ENCODE results near the gene COL4A2. TPM values are rescaled to one million over a fixed set of nuclear protein-coding genes. Genes with fewer than 3 reads are reported as not detected.
A peak's percentile ranks its signal among the peaks of the same experiment; 100 is the strongest.
"Not testable (repeated sequence)": the region's sequence is repeated elsewhere in the genome, so short reads cannot be mapped to it uniquely, and the experiment has no call there.

The COL4A2 gene
- total and polyA plus RNA-seq, 5 experiments from 2014 or later = not detected

- POLR2A ChIA-PET, H3K27ac Mint-ChIP-seq, H3K4me1 Mint-ChIP-seq, H3K4me3 Mint-ChIP-seq, H3K36me3 Mint-ChIP-seq, H3K9me3 Mint-ChIP-seq, ATAC-seq: not testable (repeated sequence)
- DNase-seq = peak in 1 of 10 donors; percentile 10
- peaks cover 0 to 23% (median 4%) of the 10 kb centered on the region in 5 donors for H3K27me3 Mint-ChIP-seq
Measured at GRCh38 chr13:110486880-110487279, 179.8 kb downstream of the COL4A2 start.

- POLR2A ChIA-PET = no interaction called here
- Mint-ChIP-seq H3K27me3 (peaks cover 0 to 1% (median 0%) of the 10 kb centered on the region in 5 donors), H3K27ac (peak overlapping the region in 1 of 10 donors; percentile 34), H3K4me3 (no peak overlapping the region), H3K36me3 (no peaks in the 10 kb centered on the region), H3K9me3 (no peaks in the 10 kb centered on the region), H3K4me1 (no peaks in the 10 kb centered on the region)
- DNase-seq (no peak), ATAC-seq (no peak)
Measured at GRCh38 chr13:110490009-110490770, 183.1 kb downstream of the COL4A2 start.

GRCh38 chr13:110491869-110492678 lies 185.0 kb downstream of the COL4A2 start:
- Mint-ChIP-seq H3K27ac (no peak overlapping the region), H3K27me3 (peaks cover 0 to 5% (median 0%) of the 10 kb centered on the region in 5 donors), H3K9me3 (no peaks in the 10 kb centered on the region), H3K4me1 (no peaks in the 10 kb centered on the region), H3K4me3 (no peak overlapping the region), H3K36me3 (no peaks in the 10 kb centered on the region)
- no peak for ATAC-seq
- no peak for DNase-seq
- POLR2A ChIA-PET = no interaction called here

DNA sequence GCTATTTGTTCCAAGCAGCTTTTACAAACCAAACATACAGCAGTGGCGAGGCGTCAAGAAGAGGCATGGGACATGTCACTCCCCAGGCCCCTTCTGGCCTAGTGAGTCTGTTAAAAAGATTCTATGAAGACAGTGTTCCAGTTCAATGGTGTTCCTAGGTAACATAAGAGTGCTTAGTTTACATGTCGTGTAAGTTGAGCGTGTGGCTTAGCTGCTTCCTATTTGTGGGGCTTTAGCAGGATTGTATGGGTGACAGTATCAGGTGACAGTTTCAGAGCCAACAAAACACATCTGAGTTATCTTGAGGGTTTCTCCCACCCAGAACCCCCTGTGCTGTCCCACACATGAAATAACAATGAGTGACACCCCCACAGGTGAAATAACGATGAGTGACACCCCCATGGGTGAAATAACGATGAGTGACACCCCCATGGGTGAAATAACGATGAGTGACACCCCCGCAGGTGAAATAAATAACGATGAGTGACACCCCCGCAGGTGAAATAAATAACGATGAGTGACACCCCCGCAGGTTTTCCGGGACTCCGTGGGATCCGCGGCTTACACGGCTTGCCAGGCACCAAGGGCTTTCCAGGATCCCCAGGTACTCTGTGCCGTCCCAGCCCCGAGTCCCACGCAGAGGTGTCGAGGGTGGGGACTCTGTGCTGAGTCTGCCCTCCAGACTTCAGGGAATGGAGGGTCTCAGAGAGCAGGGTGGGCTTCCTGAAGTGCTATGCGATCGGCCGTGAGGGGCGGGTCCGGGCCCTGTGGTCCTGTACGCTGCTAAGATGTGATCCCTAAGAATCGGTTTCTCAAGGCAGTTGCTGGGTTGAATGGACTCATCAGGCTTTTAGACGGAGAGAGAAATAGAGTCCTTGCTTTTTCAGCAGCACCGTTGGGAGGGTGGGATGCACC lies 185.9 kb downstream of the COL4A2 start:
- Mint-ChIP-seq H3K36me3 (no peaks in the 10 kb centered on the region), H3K27me3 (peaks cover 0 to 6% (median 0%) of the 10 kb centered on the region in 5 donors), H3K4me3 (no peak overlapping the region), H3K27ac (no peak overlapping the region), H3K4me1 (no peaks in the 10 kb centered on the region), H3K9me3 (no peaks in the 10 kb centered on the region)
- no peak for ATAC-seq
- DNase-seq = peak in 1 of 10 donors; percentile 6
- POLR2A ChIA-PET = no interaction called here

DNA sequence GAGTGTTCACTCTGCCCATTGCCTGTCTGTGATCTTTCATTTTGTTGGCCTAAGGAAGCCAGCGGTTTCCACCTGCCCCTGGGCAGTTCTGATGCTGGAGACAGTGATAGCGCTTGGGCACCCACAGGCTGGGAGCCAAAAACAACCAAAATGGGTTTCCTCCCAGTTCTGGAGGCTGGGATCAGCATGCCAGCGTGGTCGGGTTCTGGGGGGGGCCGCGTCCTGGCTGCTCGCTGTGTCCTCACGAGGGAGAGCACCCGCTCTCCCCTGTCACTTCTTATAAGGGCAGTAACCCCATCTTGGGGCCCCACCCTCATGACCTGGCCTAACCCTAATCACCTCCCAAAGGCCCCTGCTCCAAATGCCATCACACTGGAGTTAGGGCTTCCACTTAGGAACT lies 186.5 kb downstream of the COL4A2 start:
- peaks cover 0 to 6% (median 0%) of the 10 kb centered on the region in 5 donors for H3K27me3 Mint-ChIP-seq
- H3K4me1 Mint-ChIP-seq = no peaks in the 10 kb centered on the region
- POLR2A ChIA-PET = no interaction called here
- H3K9me3 Mint-ChIP-seq = peaks cover 0 to 4% (median 0%) of the 10 kb centered on the region in 9 donors
- no peak overlapping the region for H3K4me3 Mint-ChIP-seq
- no peak for DNase-seq
- ATAC-seq = no peak
- H3K36me3 Mint-ChIP-seq = no peaks in the 10 kb centered on the region
- no peak overlapping the region for H3K27ac Mint-ChIP-seq

- DNase-seq (peak in 1 of 10 donors; percentile 9), ATAC-seq (no peak)
- H3K36me3 Mint-ChIP-seq = no peaks in the 10 kb centered on the region
- H3K4me1 Mint-ChIP-seq = no peaks in the 10 kb centered on the region
- H3K9me3 Mint-ChIP-seq = peaks cover 0 to 9% (median 3%) of the 10 kb centered on the region in 9 donors
- POLR2A ChIA-PET = no interaction called here
- no peak overlapping the region for H3K4me3 Mint-ChIP-seq
- H3K27ac Mint-ChIP-seq = no peak overlapping the region
- peaks cover 0 to 5% (median 1%) of the 10 kb centered on the region in 5 donors for H3K27me3 Mint-ChIP-seq
Measured at GRCh38 chr13:110495376-110495775, 188.3 kb downstream of the COL4A2 start.

GRCh38 chr13:110495881-110496280 lies 188.8 kb downstream of the COL4A2 start:
- Mint-ChIP-seq H3K9me3 (peaks cover 0 to 11% (median 3%) of the 10 kb centered on the region in 9 donors), H3K36me3 (no peaks in the 10 kb centered on the region), H3K4me3 (no peak overlapping the region), H3K27ac (no peak overlapping the region), H3K4me1 (no peaks in the 10 kb centered on the region), H3K27me3 (peaks cover 0 to 5% (median 4%) of the 10 kb centered on the region in 5 donors)
- POLR2A ChIA-PET = no interaction called here
- DNase-seq (peak in 1 of 10 donors; percentile 59), ATAC-seq (no peak)

GRCh38 chr13:110496281-110496680 lies 189.2 kb downstream of the COL4A2 start:
- Mint-ChIP-seq H3K9me3 (peaks cover 0 to 12% (median 3%) of the 10 kb centered on the region in 9 donors), H3K4me3 (no peak overlapping the region), H3K36me3 (no peaks in the 10 kb centered on the region), H3K27me3 (peaks cover 0 to 5% (median 4%) of the 10 kb centered on the region in 5 donors), H3K27ac (no peak overlapping the region), H3K4me1 (no peaks in the 10 kb centered on the region)
- POLR2A ChIA-PET = no interaction called here
- no peak for ATAC-seq
- peak in 1 of 10 donors; percentile 27 for DNase-seq

- POLR2A ChIA-PET = no interaction called here
- Mint-ChIP-seq H3K36me3 (no peaks in the 10 kb centered on the region), H3K27me3 (peaks cover 0 to 8% (median 6%) of the 10 kb centered on the region in 5 donors), H3K9me3 (peaks cover 0 to 13% (median 4%) of the 10 kb centered on the region in 9 donors), H3K4me3 (no peak overlapping the region), H3K27ac (peak overlapping the region in 1 of 10 donors; percentile 19), H3K4me1 (no peaks in the 10 kb centered on the region)
- DNase-seq (peak in 1 of 10 donors; percentile 16), ATAC-seq (no peak)
Measured at GRCh38 chr13:110497003-110497402, 189.9 kb downstream of the COL4A2 start.

GRCh38 chr13:110497896-110498295 lies 190.8 kb downstream of the COL4A2 start:
- H3K27me3 Mint-ChIP-seq, H3K4me1 Mint-ChIP-seq, H3K27ac Mint-ChIP-seq, DNase-seq, POLR2A ChIA-PET, H3K4me3 Mint-ChIP-seq, ATAC-seq, H3K36me3 Mint-ChIP-seq: not testable (repeated sequence)
- peaks cover 0 to 13% (median 4%) of the 10 kb centered on the region in 9 donors for H3K9me3 Mint-ChIP-seq

DNA sequence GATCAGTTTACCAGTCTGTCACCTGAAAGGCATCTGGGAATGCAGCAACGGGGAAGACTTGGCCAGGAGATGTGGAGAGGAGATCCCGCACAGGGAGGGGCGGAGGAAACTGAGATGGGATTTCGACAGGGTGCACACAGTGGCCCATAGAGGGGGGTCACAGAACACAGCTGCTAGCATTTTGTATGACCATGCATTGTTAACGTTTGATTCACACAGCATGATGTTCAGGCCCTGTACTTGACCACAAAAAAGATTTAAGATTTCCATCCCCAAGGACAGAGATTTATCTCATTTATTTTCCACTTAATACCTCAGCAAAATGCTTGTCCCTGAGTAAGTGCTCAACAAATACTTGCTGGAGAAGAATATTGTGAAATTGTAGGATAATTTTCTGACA lies 191.2 kb downstream of the COL4A2 start:
- Mint-ChIP-seq H3K4me1 (no peaks in the 10 kb centered on the region), H3K36me3 (no peaks in the 10 kb centered on the region), H3K27ac (no peak overlapping the region), H3K9me3 (peaks cover 0 to 13% (median 4%) of the 10 kb centered on the region in 9 donors), H3K27me3 (peaks cover 0 to 9% (median 6%) of the 10 kb centered on the region in 5 donors), H3K4me3 (no peak overlapping the region)
- ATAC-seq (no peak), DNase-seq (no peak)
- POLR2A ChIA-PET = no interaction called here

DNA sequence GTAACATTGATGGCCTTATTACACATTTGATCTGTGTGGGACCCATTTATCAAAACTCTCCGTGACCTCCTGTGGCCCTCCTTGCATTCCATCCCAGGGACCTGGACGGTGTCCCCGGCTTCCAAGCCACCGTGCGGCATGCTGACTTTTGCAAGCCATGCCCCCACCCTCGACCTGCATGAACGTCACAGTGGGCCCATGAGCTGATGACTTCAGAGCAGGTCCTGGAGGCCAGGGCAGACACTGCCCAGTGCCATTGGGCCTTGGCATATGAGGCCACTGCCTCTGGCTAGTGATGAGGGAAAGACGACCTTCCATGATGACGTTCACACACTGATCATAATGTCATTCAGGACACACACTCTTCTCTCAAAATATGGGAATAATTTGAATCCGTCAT lies 191.7 kb downstream of the COL4A2 start:
- Mint-ChIP-seq H3K9me3 (peaks cover 0 to 13% (median 4%) of the 10 kb centered on the region in 9 donors), H3K27ac (peak overlapping the region in 1 of 10 donors; percentile 6), H3K4me3 (no peak overlapping the region), H3K4me1 (no peaks in the 10 kb centered on the region), H3K27me3 (peaks cover 0 to 9% (median 6%) of the 10 kb centered on the region in 5 donors), H3K36me3 (no peaks in the 10 kb centered on the region)
- ATAC-seq (no peak), DNase-seq (peak in 1 of 10 donors; percentile 40)
- POLR2A ChIA-PET = no interaction called here
